Measurements from ENCODE around the gene LPP.

LPP gene

DNA sequence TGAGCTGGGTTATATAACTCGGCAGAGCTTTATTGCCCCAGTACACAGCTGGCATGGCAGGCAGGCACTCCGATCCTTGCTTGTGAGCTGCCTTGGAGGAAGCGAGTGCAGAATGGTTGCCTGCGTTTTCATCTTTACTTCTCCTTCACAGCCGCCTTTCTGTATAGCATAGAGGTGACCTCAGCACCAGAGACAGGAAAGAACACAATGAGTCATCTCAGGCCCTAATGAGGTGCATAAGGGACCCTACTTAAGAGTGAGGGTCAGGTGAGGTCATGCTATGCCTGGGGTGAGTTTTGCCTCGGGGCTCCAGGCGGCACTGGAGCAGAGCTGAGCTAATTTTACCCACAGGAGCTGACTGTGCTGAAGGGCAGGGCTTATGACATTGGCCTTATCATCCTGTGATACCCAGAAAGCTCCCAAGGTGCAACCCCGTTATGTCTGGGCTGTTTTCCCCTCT is 43.5 kb downstream of the LPP start:
- TF ChIP-seq, protein P1, sequence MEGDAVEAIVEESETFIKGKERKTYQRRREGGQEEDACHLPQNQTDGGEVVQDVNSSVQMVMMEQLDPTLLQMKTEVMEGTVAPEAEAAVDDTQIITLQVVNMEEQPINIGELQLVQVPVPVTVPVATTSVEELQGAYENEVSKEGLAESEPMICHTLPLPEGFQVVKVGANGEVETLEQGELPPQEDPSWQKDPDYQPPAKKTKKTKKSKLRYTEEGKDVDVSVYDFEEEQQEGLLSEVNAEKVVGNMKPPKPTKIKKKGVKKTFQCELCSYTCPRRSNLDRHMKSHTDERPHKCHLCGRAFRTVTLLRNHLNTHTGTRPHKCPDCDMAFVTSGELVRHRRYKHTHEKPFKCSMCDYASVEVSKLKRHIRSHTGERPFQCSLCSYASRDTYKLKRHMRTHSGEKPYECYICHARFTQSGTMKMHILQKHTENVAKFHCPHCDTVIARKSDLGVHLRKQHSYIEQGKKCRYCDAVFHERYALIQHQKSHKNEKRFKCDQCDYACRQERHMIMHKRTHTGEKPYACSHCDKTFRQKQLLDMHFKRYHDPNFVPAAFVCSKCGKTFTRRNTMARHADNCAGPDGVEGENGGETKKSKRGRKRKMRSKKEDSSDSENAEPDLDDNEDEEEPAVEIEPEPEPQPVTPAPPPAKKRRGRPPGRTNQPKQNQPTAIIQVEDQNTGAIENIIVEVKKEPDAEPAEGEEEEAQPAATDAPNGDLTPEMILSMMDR (IDR thresholded peaks at IDR 0.05), result no peak
- no peak for TF ChIP-seq ZFX (IDR thresholded peaks at IDR 0.05; ENCODE audit: borderline replicate concordance)

DNA sequence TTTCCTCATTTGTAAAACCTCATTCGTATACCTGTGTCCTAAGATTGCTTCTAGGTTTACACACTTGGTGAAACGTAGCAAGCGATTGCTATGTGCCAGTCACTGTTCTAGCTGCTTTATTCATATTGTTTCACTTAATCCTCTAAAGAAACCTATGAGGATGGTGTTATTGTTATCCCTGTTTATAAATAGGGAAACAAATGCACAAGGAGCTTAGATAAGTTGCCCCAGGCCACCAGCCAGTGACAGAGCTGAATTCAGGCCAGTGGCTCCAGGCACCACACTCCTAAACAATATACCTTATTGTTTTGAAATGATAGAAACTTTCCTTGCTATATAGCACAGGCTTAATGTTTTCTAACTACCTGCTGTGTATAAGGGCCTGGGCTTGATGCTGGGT is 44.0 kb downstream of the LPP start:
- H3K27ac ChIP-seq, result no peak overlapping the region
- no peak for TF ChIP-seq ZFX (IDR thresholded peaks at IDR 0.05; ENCODE audit: borderline replicate concordance)
- TF ChIP-seq, protein P1 (IDR thresholded peaks at IDR 0.05), result no peak

More for the DNA sequence above, 43.5 kb downstream of the LPP start:
- H3K27ac ChIP-seq, result no peak overlapping the region

DNA sequence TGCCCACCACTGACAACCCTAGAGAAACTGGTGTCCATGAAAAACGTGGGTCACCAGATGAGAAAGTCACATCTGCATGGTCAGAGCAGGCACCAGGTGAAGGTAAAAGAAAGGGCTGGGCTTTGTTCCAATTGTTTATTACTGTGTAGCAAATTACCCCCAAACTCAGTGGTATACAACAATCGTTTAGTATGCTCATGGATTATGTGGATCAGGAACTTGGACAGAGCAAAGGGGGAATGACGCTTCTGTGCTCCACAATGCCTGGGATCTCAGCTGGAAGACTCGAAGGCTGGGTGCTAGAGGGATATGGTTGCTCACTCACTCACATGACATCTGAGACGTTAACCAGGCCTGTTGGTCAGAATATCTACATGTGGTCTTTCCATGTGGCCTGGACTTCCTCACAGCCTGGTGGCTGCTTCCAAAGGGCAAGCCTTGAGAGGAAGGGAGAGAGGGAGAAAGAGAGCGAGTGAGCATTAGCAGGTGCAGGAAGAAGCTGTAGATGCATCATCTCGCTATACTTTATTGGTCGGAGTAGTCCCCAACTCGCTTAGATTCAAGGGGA is 44.9 kb downstream of the LPP start:
- H3K27ac ChIP-seq, result no peak overlapping the region
- no peak for TF ChIP-seq ZFX (IDR thresholded peaks at IDR 0.05; ENCODE audit: borderline replicate concordance)
- TF ChIP-seq, protein P1 (IDR thresholded peaks at IDR 0.05), result no peak

DNA sequence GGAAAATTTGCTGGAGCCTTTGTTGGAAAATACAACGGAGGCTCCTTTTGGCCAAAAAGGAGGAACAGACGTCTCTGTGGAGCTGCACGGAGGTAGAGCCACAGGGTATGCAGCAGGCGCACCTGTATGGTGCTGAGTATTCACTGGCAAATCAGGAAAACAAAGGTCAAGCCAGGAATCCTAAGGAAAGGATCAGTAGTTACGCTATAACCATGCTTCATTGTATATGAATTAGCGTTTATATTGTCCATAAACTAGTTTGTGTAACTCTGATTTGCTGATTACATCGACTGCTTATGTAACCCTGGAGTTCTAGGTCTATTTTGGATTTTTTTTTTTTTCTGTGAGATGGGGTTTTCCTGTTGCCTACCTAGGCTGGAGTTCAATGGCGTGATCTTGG is 45.4 kb downstream of the LPP start:
- no peak for TF ChIP-seq ZFX (IDR thresholded peaks at IDR 0.05; ENCODE audit: borderline replicate concordance)
- TF ChIP-seq, protein P1 (IDR thresholded peaks at IDR 0.05), result no peak
- H3K27ac ChIP-seq, result no peak overlapping the region

DNA sequence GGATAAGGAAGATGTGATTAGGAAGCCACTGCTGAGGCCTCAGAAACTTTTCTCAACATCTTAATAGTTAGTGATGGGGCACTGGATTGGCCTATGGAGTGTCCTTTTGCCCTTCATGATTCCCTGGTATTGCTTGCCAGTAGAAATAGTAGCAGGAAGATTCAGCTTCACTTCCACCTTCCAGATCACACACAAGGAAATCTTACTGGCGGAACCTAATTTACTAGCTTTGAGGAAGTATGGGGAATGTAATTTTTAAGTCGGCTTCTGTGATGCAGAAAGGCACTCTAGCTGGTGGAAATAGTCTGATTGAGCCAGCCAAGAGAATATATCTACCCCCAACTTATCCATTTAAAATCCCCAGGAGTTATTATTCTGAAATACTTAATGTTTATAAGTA is 46.5 kb downstream of the LPP start:
- no peak overlapping the region for H3K27ac ChIP-seq
- TF ChIP-seq ZFX (IDR thresholded peaks at IDR 0.05; ENCODE audit: borderline replicate concordance), result no peak
- TF ChIP-seq, protein P1 (IDR thresholded peaks at IDR 0.05), result no peak

DNA sequence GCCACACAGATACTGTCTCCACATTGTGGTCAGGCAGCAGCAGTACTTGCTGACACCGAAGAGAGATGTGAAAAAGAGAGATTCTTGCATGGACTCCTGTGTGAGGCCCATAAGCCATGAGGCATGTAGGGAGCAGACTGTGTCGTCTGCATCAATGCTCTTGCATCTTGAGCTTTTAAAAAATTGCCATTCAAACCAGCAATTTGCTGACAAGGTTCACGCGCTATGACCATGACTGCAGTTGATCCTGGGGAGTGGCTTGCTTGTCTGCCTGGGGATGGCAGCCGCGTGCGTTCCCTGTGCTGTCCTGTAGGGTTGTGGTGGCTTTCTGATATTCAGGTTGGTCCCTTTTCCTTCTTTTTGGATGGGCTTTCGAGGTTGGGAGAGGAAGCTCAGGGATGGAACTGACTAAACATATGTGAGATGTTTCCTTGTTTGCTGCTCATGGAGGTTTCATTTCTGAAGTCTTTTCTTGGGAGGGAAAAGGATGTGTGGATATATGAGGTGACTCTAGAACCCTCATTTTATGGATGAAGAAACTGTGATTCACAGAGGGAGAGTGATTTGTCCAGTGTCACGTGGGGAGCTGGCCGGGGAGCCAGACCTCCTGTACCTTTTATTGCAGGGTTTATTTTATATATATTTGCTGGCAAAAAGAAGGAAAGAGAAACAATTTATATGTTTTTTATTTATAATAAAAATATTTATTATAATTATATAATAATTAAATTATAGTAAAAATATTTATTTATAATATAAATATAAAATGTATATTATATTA is 48.6 kb downstream of the LPP start:
- TF ChIP-seq ZFX (IDR thresholded peaks at IDR 0.05; ENCODE audit: borderline replicate concordance), result no peak
- TF ChIP-seq, protein P1 (IDR thresholded peaks at IDR 0.05), result no peak
- no peak overlapping the region for H3K27ac ChIP-seq

DNA sequence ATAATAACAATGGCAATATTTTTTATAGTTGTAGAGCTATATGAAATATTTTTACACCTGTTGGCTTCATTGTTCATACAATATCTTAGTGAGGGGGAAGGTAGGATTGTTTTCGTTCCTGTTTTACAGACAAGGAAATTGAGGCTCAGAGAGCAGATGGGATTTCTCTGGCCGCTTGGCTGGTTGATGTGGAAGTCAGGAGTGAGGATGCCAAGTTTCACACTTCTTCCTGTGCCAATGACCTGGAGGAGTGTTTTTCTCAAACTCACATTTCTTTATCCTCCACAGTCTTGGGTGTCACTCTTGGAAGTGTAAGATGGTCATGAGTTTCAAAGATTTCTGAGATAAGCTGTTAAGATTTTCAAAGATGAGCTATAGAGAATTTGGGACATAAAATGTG is 50.6 kb downstream of the LPP start:
- no peak for TF ChIP-seq ZFX (IDR thresholded peaks at IDR 0.05; ENCODE audit: borderline replicate concordance)
- TF ChIP-seq, protein P1 (IDR thresholded peaks at IDR 0.05), result no peak
- peak overlapping the region; percentile 98 for H3K27ac ChIP-seq

All from 22Rv1 (cell line).